Measurements from ENCODE around the gene EREG.
"Not testable (repeated sequence)": the region's sequence is repeated elsewhere in the genome, so short reads cannot be mapped to it uniquely, and the experiment has no call there.

Gene EREG

DNA sequence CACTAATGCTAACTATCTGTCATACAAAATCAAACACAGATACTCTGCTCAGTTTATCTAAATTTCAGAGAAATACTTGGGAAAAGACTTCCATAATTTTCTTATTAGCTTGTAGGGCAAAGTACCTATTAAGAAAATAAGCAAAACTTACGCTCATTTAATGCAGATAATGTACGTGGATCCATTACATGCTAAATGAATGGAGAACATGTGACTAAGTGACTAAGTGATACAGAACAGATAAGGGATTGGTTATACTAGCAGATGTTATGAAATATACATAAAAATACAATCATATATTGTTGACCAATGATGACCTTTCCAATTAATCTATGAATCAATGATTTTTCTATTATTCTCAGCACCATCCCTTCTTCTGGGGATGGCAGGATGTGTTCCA is 25.7 kb downstream of the EREG start:
- DNase-seq (ENCODE audit: low read depth, low spot score): no peak

DNA sequence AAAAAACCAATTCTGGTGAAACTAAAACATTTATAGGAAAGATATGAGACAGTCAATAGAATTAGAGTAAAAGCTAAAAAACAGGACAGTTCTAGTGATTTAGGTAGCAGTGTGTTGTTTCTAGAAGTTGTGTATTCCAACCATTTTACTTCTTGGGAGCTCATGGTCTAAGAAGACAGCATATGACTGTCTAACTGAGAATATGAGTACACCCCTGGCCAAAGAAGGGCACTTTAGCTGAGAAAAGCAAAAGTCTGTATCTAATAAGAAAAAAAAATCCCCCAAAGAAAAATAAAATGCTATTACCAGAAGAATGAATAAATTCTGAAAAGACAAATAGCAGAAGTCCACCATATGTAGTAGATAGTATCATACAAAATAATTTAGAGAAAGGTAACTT is 26.4 kb downstream of the EREG start:
- DNase-seq (ENCODE audit: low read depth, low spot score): no peak

DNA sequence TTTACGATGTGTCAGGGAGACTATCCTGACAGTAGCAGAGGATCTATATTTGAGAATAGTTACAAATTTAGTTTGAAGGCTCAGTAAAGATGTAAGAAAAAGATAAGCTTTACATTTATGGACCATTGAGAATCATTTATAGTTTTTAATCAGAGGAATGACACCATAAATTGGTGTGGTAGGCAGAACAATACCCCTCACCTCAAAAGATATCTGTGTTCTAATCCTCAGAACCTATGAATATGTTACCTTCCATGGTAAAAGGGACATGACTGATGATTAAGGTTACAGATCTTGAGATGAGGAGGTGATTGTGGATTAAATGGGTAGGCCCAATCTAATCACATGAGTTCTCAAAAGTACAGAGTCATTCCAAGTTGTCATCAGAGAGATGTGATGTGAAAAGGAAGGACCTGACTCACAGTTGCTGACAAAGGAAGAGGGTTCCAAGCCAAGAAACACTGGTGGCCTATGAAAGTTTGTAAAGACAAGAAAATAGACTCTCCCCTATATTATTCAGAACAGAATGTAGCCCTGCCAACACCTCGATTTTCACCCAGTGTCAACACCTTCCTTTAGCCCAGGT is 27.0 kb downstream of the EREG start:
- DNase-seq (ENCODE audit: low read depth, low spot score): no peak

DNA sequence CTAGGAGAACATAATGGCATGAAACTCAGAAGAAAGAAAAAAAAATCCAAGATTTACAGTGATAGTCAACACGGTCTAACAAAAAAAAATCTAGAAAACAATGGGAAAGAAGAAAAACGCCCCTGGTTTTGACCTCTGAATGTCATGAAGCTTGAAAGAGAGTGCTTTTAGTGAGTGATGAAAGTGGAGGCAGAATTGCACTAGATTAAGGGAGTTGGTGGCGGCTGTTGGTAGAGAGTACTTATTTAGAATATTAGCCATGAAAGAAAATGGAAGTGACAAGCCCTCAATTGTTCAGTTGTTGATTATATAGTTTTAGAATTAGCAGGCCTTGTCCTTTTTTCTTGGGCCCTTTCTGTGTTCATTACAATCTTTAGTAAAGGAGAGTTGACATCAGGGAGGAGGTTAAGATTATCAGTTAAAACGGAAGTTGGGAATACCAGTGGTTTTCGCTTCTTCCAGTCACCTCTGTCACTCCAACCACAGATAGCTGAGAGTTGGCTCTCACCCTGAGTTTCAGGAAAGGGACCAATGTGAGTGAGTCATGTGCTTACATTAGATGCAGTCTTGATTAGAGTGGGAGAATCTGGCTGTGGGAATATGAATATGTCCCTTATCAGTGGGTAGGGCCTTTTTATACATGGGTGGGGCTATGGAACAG is 29.7 kb downstream of the EREG start:
- DNase-seq (ENCODE audit: low read depth, low spot score): no peak

DNA sequence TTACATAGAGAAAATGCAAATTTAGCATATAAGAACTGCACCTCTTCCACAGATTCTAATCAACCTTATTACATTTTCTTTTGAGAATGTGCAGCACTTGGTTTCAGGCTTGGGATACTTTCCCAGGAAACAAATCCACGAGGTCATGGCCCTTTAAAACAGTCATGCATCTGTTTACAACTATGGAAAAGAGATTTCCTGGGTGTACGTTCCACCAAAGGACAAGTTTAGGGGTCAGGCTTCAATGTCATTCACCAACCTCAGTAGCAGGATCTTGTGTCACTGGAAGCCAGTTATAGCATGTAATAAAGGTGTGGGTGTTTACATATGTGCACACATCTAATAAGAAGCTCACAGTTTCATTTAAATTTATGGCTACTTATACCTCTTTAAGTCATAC is 30.7 kb downstream of the EREG start:
- DNase-seq (ENCODE audit: low read depth, low spot score): no peak

DNA sequence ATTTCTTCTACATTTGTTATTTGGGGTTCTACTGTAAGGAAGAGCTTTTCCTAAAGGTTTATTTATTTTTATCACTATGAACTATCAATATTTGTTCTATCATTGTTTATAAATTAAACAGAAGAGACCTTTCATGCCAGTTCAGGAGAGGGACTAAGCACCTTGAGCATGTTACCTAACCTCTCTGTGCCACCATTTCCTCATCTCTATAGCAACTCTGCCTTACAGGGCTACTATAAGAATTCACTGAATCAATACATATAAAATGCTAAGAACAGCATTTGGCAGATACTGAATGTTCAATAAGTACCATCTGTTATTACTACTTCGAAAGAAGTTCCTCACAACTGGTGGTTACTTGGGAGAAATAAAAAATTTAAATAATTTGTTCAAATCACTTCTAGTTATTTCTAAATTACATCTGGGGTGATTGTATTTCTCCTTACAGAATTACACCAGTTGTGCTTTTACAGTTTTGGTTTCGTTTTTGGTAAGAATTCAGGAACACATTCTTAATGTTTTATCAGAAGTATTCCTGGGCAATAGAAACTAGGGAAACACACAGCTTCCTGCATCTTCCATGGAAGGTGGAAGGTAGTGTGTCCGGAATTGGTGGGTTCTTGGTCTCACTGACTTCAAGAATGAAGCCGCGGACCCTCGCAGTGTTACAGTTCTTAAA is 32.9 kb downstream of the EREG start:
- no peak for DNase-seq (ENCODE audit: low read depth, low spot score)

DNA sequence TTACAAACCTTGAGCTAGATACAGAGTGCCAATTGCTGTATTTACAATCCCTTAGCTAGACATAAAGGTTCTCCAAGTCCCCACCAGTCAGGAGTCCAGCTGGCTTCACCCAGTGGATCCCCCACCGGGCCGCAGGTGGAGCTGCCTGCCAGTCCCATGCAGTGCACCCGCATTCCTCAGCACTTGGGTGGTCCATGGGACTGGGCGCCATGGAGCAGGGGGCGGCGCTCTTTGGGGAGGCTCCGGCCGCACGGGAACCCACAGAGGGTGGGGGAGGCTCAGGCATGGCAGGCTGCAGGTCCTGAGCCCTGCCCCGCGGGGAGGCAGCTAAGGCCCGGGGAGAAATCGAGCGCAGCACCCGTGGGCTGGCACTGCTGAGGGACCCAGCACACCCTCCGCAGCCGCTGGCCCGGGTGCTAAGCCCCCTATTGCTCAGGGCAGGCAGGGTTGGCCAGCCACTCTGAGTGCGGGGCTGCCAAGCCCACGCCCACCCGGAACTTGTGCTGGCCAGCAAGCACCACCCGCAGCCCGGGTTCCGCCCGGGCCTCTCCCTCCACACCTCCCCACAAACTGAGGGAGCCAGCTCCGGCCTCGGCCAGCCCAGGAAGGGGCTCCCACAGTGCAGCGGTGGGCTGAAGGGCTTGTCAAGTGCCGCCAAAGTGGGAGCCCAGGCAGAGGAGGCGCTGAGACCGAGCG is 34.1 kb downstream of the EREG start:
- not testable (repeated sequence) for DNase-seq (ENCODE audit: low read depth, low spot score)

DNA sequence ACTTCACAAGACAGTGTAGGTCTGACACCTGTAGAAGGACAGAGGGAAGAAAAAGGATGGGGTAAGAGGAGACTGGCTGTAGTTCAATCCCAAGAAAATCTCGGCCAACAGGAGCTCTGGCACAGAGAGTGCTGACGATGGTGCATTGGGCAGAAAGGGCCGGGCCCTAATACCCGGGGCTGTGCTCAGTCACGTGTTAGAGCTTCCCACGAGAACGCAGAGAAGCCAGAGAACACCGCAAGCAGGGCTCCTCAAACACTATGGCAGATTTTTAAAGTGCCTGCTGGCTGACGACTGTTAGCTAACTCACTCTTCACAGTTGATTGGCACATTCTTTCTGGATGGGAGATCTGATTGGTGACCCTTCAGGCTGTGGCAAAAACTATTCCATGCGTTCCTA is 35.5 kb downstream of the EREG start:
- no peak for DNase-seq (ENCODE audit: low read depth, low spot score)

DNA sequence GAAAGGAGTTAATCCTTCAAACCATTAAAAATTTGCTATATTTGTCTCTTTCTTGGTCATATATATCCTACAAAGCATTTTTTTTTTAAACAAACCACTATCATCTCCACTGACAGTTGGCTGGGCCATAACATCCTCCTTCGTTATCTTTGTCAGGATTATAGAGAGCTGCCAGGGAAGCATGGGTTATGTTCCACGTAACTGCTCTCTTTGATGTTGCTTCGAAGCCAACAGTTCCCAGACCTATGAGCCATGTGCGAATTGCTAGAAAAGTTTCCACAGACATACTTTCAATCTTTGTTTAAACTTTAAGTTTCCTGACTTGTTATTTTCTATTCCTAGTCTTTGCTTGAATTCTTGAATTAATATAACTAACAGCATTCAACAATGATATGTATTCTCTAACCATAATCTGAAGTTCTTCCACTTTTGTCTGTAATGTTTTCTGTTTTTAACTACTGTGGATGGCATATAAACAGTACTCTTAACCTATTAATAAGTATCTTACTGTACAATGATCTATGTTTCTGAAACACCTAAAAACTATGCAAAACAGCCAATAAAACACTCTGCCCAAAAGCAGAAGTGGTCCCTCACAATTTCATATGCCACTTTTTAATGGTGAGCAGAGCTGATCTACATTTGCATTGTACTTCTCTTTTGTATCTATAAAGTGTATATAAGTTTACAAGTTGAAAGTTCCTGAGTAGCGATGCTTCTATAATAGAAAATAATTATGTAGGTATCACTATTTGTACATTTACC is 37.9 kb downstream of the EREG start:
- no peak for DNase-seq (ENCODE audit: low read depth, low spot score)

DNA sequence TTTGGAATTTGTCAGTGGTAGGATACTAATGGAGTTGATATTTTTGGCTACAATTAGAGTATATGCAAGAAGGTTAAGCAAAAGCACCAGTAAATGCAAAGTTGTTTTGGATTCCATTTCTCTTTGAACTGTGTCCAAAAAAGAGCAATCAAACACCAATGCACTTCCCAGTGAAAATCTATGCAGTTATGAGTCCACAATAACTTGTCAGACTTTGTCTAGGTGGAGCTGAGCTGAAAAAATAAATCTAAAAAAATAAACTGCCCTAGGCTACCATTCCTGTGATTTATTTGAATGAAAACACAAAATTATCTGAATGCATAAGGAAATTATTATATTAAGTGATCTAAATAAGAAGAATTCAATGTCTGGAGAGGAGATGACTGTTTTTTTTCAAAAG is 42.9 kb downstream of the EREG start:
- DNase-seq (ENCODE audit: low read depth, low spot score): no peak

DNA sequence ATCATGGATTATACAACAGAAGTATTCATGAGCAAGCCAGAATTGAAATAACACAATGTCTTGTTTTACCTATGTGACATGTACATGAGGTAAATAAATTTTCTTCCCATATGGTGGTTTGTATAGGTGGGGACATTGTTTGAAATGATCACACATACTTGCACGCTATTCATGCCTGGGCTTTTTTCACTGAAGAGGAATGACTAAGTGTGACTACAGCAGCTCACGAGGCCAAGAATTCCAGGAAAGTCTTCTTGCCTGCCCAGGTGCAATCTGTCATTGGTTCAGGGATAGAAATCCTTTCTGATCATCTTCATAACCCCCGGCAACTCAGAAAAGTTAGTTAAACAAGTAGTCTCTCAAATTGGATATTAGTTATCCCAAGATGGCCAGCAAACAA is 43.7 kb downstream of the EREG start:
- DNase-seq (ENCODE audit: low read depth, low spot score): no peak

DNA sequence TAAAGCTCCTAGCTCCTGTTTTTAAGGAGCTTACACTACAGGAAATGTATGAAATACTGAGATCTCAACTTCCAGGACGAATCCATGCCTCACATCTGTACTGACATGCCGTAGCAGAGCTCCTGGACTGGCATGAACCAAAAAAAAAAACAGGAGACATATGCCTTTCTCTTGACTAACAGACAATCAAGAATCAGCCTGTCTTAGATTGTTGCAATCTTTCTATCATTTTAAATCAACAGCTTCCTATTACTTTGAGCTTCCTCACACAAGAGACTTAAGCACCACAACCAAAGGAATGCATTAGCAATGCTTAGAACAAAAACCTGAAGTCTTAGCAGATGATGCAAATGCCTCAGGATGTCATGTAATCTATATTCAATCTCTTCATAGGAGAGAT is 45.3 kb downstream of the EREG start:
- DNase-seq (ENCODE audit: low read depth, low spot score): no peak

DNA sequence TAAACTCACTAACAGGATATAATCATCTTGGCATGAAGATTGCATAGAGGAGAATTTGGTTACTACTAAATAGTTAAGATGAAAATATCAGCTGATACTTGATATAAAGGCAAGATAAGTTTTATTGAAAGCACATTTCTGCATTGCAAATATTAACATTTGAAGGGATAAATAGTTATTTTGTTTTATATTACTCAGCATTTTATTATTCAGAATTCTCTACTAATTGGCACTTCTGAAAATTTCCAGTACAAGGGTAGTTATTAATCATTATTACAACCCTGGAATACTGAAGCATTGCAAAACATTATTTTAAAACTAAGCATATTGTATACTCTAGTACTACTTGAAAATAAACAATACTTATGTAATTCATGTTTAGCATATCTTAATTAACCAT is 47.3 kb downstream of the EREG start:
- no peak for DNase-seq (ENCODE audit: low read depth, low spot score)

DNA sequence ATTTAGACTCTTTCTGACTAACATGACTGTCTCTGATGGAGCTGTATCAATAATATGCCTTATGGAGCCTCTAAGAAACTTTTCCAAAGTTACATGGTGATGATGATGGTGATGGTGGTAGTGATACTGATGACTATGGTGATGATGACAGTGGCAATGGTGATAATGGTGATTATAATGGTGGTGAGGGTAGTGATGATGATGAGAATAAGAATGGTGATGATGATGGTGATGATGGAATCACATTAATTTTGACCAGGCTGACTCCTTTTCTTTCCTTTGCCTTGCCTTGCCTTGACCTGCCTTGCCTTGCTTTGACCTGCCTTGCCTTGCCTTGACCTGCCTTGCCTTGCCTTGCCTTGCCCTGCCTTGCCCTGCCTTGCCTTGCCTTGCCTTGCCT is 48.3 kb downstream of the EREG start:
- DNase-seq (ENCODE audit: low read depth, low spot score): no peak

DNA sequence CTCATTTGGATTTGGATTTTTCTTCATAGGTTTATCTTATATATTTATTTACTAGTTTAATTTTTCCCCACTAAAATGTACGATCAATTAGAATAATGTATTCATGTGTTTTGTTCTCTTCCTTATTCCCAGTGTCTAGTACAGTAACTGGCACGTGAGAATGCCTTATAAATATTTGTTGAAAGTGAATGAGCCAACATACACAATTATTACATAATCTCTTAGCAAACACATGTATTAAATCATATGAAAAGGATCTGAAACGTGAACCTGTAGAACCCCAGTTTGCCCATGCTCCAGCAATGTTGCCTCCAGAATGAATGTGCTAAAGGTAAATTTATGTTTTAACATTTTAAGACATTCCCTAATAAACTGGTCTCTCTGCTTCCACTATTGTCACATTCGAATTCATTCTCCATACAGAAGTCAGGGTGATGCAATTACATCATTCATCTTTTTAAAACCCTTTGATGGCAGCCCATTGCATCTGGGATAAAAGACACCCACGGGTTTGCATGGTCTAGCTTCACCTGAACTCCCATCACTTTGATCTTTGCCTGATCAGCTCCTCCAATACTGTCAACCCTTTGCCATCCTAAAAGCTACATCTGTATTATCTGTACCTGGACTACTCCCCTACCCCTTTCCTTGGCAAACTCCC is 49.3 kb downstream of the EREG start:
- no peak for DNase-seq (ENCODE audit: low read depth, low spot score)

DNA sequence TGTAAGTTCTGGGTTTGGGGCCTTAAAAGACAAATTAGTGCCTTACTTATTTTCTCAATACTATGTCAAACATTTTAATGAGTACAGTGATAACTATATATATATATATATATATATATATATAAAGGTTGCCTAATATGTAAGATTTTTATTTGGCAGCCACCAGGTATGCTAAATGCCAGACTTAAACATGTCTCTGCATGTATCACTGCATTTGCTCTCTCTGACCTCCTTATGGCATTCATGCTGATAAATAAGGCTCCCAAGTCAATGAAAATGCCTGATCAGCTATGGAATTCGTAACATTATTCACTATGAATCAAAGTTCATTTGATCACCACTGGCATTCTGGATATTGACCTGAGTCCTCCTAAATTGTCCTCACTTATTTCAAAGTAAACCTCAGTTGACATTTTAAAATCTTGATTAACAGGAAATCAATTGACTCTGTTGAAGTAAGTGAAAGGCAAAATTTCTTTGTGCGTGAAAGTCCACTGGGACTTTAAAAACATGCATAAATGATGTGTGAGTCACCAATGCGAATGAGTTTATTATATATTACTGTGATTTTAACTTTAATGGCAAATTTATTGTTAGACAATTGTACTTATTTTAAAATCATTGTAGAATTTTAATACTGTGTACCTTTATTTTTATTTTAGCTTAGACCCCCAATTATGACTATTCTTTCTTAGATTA is 50.8 kb downstream of the EREG start:
- no peak for DNase-seq (ENCODE audit: low read depth, low spot score)

DNA sequence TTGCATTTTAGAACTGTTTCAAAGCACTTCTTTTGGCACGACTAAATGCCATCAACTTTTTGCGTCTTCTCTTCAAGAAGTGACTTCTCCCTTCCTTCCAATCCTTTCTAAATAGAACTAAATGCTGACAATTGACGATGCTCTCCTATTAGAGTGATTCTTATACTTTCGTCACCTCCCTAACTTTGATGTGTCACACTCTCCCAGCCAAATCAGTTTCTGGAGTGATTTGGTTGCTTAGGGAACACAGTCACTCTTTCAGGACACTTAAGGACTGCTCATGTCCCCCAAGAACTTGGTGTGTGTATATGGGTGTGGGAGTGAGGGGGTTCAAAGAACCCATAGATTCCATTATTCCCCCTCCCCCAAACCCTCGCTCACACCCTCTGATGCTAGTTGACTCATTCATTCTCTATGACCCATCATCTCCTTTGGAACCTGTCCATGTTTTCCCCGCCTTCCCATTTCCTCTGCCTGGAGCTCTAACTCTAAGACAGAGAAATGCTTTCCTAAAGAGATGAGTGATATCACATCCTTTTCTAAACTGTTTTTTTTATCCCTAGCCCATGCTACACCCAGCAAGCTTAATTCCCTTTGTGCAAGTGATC is 53.2 kb downstream of the EREG start:
- no peak for DNase-seq (ENCODE audit: low read depth, low spot score)

DNA sequence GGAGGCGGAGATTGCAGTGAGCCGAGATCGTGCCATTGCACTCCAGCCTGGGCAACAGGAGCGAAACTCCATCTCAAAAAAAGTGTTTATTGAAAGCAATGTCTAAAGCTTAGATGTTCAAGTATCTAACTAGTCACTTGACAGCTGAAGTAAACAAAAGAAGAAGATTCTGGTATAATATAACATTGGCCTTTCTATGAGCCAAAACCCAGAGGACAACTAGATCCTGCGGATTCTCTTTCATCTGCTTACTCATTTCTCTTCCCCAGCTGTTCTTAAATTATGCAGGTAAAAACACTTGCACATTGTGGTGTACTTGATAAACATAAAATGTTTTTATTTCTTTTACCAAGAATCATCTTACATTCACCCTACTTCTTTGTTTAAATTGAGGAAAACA is 55.9 kb downstream of the EREG start:
- DNase-seq (ENCODE audit: low read depth, low spot score): no peak

DNA sequence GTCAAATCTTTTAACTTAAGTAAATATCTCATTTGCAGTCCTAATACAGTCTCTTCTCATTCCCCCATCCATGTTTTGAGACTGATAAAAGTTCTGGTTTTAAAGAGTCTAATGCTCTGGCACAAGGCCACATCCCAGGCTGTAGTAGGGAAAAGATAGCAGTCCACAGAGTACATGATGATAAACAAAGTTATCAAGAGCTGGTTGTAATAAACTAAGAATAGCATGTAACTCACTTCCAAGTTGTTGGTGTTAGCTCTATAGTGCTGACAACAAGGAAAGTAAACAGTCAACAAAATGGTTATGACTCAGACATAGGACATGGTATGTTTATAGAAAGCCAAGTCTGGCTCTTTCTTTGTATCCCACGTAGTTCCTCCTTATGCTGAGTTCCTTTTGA is 58.2 kb downstream of the EREG start:
- DNase-seq (ENCODE audit: low read depth, low spot score): no peak

DNA sequence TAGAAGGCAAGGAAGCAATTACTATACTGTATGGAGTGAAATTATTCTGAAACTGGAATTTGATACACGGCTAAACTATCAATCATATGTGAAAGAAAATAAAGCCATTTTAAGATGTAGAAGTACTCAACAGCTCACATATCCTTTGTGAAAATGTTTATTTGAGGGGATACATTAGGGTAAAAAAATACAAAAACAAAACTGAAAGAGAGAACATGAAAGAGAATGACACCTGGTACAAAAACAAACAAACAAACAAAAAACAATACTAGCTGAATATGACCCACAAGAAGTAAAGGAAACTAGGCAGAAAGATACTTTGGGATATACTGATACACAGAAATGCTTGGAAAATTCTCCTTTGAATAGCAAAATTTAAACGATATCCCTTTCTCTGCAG is 59.2 kb downstream of the EREG start:
- no peak for DNase-seq (ENCODE audit: low read depth, low spot score)
